ENCODE measurements around the gene TBC1D5. TPM values are rescaled to one million over a fixed set of nuclear protein-coding genes. Genes with fewer than 3 reads are reported as not detected.

TBC1D5 gene
- total and polyA plus RNA-seq, 2 of the 8 experiments (the other 6 are each of a cell fraction or from before 2014, with no cell fraction given), result 11.0 to 22.9 TPM

DNA sequence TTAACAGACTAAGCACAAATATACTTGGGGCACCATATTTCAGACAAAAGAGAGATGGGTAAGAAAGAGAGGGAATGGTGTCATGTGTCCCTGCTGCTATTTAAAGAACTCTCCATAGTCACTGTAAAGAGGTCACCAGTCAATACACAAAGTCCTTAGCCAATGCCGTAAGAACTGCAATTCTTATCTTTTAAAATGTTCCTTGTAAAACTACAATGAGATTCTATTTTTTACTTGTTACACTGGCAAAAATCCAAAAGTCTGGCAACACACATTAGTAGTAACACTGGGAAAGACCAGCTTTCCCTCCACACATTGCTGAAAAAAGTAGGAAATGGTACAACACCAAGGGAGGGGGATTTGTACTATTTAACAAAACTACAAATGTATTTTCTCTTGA is 189.4 kb downstream of the TBC1D5 start (continued):
- no peak for TF ChIP-seq BRCA1 (IDR thresholded peaks at IDR 0.05; ENCODE audit: low read depth, low read length)

DNA sequence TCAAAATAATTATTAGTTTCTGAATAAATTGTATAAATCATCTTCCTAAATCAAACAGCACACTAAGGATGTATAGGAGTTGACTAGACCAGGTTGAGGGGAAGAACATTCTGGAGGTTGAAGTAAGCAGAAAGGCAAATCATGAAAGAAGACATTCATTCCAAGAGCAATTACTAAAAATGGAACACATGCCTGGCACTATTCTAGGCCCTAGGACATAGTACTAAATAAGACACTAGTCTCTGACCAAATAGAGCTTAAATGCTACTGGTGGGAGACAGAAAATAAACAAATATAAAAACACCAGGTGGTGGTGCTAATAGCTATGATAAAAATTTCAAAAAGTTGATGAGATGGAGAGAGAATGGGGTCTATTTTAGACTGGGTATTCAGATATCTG is 190.1 kb downstream of the TBC1D5 start:
- no peak overlapping the region for H3K9ac ChIP-seq (replicated peaks in 1 of 4; ENCODE audit: extremely low read depth in 1 of 4, low read depth in 3 of 4, low read length in 3 of 4)
- no peak overlapping the region for H4K91ac ChIP-seq (replicated peaks; ENCODE audit: insufficient read length, low read length)
- no peaks in the 10 kb centered on the region for H3K27me3 ChIP-seq (replicated peaks in 1 of 4; ENCODE audit: control insufficient read depth in 3 of 4, extremely low read depth in 1 of 4, insufficient read depth in 3 of 4, low read length in 3 of 4)
- H3K9me3 ChIP-seq (ENCODE audit: insufficient read depth in 2 of 2, low read depth in 1 of 2, low read length in 1 of 2), result no peaks in the 10 kb centered on the region
- H4K5ac ChIP-seq (ENCODE audit: insufficient read length, low read depth, low read length), result no peak overlapping the region
- no peak overlapping the region for H2BK15ac ChIP-seq (ENCODE audit: low read length)
- H2BK120ac ChIP-seq (replicated peaks; ENCODE audit: low read depth, low read length), result no peak overlapping the region
- no peak overlapping the region for H3K4me2 ChIP-seq (ENCODE audit: insufficient read depth in 1 of 2, low read depth in 2 of 2, low read length in 2 of 2)
- H3K79me1 ChIP-seq (ENCODE audit: low read depth, low read length), result no peaks in the 10 kb centered on the region
- ChIA-PET CTCF (ENCODE audit: partially characterized antibody) (interaction anchor here (0.9 kb wide), 1 partner anchor 289 kb away, joined by 4 read pairs; no protein-coding TSS in a partner anchor), POLR2A (ENCODE audit: partially characterized antibody) (interaction anchor here (1.1 to 1.2 kb wide), 2 partner anchors 27 to 188 kb away, joined by 3 read pairs; no protein-coding TSS in a partner anchor)
- H3K27ac ChIP-seq (ENCODE audit: low read depth, low read length), result no peak overlapping the region
- H2BK20ac ChIP-seq (ENCODE audit: low read length), result no peak overlapping the region
- H2BK12ac ChIP-seq (ENCODE audit: low read depth, low read length), result no peak overlapping the region
- FAIRE-seq, result no peak
- no peaks in the 10 kb centered on the region for H3K79me2 ChIP-seq (ENCODE audit: control insufficient read depth in 1 of 2, insufficient read depth in 2 of 2, low read length in 2 of 2)
- no peak overlapping the region for H4K8ac ChIP-seq (ENCODE audit: extremely low read depth, insufficient read depth, low read length)
- H2BK5ac ChIP-seq (ENCODE audit: low read depth, low read length), result no peak overlapping the region
- DNase-seq (ENCODE audit: low read depth in 1 of 2, low spot score in 2 of 2), result no peak
- no peak overlapping the region for H3K18ac ChIP-seq (ENCODE audit: extremely low read depth, low read length)
- no peak overlapping the region for H3K56ac ChIP-seq (replicated peaks; ENCODE audit: insufficient read length, low read depth, low read length)
- H3K23me2 ChIP-seq (ENCODE audit: low read depth, low read length), result no peaks in the 10 kb centered on the region
- no peak overlapping the region for H2AFZ ChIP-seq (ENCODE audit: low read length)
- H3K4ac ChIP-seq (replicated peaks; ENCODE audit: insufficient read length, low read depth, low read length), result no peak overlapping the region
- no peak overlapping the region for H3K4me3 ChIP-seq (ENCODE audit: extremely low read depth in 1 of 4, insufficient read depth in 2 of 4, low read depth in 3 of 4, low read length in 4 of 4)
- no peaks in the 10 kb centered on the region for H4K20me1 ChIP-seq (replicated peaks in 1 of 2; ENCODE audit: control insufficient read depth in 1 of 2, insufficient read depth in 2 of 2, low read length in 2 of 2)
- no peaks in the 10 kb centered on the region; a peak in 2 of 7 replicates for H3K4me1 ChIP-seq (replicated peaks in 1 of 4; ENCODE audit: control insufficient read depth in 3 of 4, insufficient read depth in 4 of 4, low read length in 3 of 4)
- no peak overlapping the region for H3K23ac ChIP-seq (ENCODE audit: insufficient read length)
- no peak overlapping the region for H2AK5ac ChIP-seq (ENCODE audit: low read depth, low read length)
- H3K36me3 ChIP-seq (ENCODE audit: control insufficient read depth in 2 of 4, insufficient read depth in 4 of 4, low read length in 3 of 4), result no peaks in the 10 kb centered on the region
- no peak overlapping the region for H3K14ac ChIP-seq (ENCODE audit: insufficient read length)
- TF ChIP-seq PHF8 (conservative IDR thresholded peaks at IDR 0.05; ENCODE audit: low read depth, low read length) (no peak), BCL11A (IDR thresholded peaks at IDR 0.05; ENCODE audit: low read depth in 2 of 2, low read length in 2 of 2) (no peak), POLR2AphosphoS5 (IDR thresholded peaks at IDR 0.05; ENCODE audit: low read depth, low read length) (no peak), KDM1A (IDR thresholded peaks at IDR 0.05; ENCODE audit: borderline replicate concordance, low read length) (no peak), ZNF274 (IDR thresholded peaks at IDR 0.05; ENCODE audit: borderline replicate concordance, extremely low read depth, low read length) (no peak), CREB1 (IDR thresholded peaks at IDR 0.05) (no peak), JUN (IDR thresholded peaks at IDR 0.05; ENCODE audit: low read depth, low read length) (no peak), TBP (IDR thresholded peaks at IDR 0.05; ENCODE audit: low read depth, low read length) (no peak), TAF7 (optimal IDR thresholded peaks at IDR 0.05; ENCODE audit: borderline replicate concordance, low read depth, low read length) (no peak), SUZ12 (IDR thresholded peaks at IDR 0.05; ENCODE audit: low read length) (no peak)
- TF ChIP-seq, protein P1, sequence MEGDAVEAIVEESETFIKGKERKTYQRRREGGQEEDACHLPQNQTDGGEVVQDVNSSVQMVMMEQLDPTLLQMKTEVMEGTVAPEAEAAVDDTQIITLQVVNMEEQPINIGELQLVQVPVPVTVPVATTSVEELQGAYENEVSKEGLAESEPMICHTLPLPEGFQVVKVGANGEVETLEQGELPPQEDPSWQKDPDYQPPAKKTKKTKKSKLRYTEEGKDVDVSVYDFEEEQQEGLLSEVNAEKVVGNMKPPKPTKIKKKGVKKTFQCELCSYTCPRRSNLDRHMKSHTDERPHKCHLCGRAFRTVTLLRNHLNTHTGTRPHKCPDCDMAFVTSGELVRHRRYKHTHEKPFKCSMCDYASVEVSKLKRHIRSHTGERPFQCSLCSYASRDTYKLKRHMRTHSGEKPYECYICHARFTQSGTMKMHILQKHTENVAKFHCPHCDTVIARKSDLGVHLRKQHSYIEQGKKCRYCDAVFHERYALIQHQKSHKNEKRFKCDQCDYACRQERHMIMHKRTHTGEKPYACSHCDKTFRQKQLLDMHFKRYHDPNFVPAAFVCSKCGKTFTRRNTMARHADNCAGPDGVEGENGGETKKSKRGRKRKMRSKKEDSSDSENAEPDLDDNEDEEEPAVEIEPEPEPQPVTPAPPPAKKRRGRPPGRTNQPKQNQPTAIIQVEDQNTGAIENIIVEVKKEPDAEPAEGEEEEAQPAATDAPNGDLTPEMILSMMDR (IDR thresholded peaks at IDR 0.05; ENCODE audit: control extremely low read depth in 1 of 3, insufficient read depth in 1 of 3, low read depth in 1 of 3, low read length in 3 of 3), result no peak
